ENCODE results near the gene PRF1.

PRF1 gene

DNA sequence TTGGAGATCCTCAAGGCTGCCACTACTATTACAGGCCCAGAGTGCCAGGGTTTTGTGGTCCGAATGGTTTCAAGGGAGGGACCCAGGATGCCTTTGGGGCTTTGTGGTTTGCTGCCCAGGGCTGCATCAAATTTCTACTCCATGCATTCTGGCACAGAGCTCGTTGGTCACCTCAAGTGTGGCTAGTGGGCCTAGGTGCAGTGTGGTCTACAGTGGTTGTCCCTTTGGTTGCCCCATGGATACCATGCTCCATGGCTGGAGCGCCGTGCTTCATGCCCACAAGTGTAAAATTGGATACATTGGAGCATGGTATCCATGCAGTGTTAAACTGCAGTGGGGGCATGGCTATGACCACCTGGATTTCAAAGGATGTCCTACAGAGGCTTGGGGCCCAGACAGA lies 5.4 kb upstream of the PRF1 start:
- no peak overlapping the region for H3K27ac ChIP-seq
- TF ChIP-seq, protein P1, sequence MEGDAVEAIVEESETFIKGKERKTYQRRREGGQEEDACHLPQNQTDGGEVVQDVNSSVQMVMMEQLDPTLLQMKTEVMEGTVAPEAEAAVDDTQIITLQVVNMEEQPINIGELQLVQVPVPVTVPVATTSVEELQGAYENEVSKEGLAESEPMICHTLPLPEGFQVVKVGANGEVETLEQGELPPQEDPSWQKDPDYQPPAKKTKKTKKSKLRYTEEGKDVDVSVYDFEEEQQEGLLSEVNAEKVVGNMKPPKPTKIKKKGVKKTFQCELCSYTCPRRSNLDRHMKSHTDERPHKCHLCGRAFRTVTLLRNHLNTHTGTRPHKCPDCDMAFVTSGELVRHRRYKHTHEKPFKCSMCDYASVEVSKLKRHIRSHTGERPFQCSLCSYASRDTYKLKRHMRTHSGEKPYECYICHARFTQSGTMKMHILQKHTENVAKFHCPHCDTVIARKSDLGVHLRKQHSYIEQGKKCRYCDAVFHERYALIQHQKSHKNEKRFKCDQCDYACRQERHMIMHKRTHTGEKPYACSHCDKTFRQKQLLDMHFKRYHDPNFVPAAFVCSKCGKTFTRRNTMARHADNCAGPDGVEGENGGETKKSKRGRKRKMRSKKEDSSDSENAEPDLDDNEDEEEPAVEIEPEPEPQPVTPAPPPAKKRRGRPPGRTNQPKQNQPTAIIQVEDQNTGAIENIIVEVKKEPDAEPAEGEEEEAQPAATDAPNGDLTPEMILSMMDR (conservative IDR thresholded peaks at IDR 0.05): no peak
- TF ChIP-seq ZFX (IDR thresholded peaks at IDR 0.05): no peak

DNA sequence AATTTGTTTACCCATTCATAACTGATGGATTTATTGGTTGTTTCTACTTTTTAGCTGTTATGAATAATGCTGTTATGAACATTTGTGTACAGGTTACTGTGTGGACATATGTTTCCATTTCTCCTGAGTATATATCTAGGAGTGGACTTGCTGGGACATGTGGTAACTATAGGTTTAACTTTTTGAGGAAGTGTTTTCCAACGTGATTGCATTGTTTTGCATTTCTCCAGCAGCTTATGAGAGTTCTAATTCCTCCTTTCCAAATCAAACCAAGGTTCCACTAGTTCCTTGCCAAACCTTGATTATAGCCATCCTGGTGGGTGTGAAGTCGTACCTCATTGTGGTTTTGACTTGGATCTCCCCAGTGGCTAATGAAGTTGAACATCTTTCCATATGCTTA lies 2.6 kb upstream of the PRF1 start:
- no peak for TF ChIP-seq ZFX (IDR thresholded peaks at IDR 0.05)
- TF ChIP-seq, protein P1 (conservative IDR thresholded peaks at IDR 0.05): no peak
- H3K27ac ChIP-seq: no peak overlapping the region

DNA sequence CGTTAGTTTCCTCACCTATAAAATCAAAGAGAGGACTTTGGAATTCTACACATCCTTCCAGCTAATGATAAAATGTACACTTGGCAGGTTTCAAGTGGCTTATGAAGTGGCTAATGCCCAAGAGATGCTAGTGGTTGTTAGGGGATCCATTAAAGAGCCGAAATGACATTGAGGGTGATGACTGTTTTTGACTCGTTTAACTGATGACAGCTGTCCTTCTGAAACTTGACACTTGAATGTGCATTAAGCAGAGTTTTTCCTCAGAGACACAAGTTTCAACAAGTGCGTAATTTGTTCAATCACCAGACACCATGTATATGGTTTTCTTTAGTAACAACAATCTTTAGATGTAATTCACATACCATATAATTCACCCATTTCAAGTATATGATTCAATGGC lies 1.6 kb upstream of the PRF1 start:
- TF ChIP-seq ZFX (IDR thresholded peaks at IDR 0.05): no peak
- TF ChIP-seq, protein P1 (conservative IDR thresholded peaks at IDR 0.05): no peak
- no peak overlapping the region for H3K27ac ChIP-seq

DNA sequence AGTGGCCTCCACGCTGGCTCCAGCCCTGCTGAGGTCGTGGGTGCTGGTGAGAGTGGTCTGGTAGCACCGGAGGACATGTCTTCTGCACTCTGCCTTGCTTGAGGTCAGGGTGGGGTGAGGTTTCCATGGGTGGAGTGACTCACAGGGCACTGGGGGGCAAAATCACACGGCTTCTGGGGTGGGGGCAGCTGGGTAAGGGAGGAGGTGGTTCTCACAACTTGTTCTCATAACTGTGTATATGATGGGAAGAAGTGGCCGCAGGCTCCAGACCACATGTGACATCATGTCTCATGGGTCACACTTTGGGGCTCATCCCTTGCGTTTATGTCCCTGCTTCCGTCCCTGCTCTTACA lies 884 bp upstream of the PRF1 start:
- no peak overlapping the region for H3K27ac ChIP-seq
- TF ChIP-seq, protein P1 (conservative IDR thresholded peaks at IDR 0.05): no peak
- TF ChIP-seq ZFX (IDR thresholded peaks at IDR 0.05): no peak

DNA sequence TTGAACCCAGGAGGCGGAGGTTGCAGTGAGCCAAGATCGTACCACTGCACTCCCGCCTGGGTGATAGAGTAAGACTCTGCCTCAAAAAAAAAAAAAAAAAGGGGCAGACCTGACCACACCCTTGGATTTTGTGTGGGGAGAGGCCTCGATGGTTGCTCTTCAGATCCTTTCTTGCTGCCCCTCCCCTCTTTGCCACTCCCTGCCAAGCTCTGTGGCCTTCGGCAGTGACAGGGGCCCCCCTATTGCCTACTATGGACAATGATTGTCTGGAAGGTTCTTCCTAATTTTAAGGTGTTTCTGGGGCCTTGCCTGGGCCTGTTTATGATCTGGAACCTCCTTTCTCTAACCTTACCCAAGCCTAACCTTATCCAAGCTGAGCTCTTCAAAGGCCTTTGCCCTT lies 795 bp downstream of the PRF1 start:
- no peak for TF ChIP-seq ZFX (IDR thresholded peaks at IDR 0.05)
- TF ChIP-seq, protein P1 (conservative IDR thresholded peaks at IDR 0.05): no peak
- H3K27ac ChIP-seq: no peak overlapping the region

DNA sequence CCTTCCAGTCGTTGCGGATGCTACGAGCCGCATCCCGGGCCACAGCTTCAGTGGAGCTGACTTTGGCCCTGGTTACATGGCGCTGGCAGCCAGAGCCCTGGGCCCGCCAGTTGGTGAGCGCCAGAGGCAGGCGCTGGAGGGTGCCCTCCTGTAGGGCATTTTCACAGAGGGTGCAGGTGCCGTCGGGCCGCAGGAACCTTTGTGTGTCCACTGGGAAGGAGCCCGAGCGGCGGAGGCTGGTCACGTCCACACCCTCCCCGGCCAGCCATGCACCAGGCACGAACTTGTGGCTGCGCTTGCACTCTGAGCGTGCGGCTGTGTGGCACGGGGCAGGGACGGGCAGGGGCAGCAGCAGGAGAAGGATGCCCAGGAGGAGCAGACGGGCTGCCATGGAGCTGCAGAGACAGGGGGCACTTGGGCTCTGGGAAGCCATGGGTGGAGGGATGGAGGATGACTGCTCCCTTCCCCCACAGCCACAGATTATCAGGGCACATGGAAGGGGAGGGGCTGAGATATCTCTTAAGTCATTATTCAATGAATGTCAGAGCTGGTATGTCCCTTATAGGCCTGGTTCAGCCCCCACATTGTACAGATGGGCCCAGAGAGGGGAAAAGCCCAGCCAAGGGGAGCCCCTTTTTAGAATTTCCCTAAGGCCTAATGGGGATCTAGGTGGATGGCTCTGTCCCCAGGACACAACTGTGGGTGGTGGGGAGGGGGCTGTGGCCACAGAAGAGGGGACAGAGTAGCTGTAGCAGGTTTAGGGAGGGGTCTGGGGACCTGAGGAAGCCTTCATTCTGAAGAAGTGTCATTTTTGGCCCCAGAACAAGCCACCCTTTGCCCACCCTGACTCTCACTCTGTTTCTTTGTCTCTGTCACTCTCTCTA lies 1.8 kb downstream of the PRF1 start:
- TF ChIP-seq ZFX (IDR thresholded peaks at IDR 0.05): no peak
- TF ChIP-seq, protein P1 (conservative IDR thresholded peaks at IDR 0.05): no peak
- H3K27ac ChIP-seq: no peak overlapping the region

DNA sequence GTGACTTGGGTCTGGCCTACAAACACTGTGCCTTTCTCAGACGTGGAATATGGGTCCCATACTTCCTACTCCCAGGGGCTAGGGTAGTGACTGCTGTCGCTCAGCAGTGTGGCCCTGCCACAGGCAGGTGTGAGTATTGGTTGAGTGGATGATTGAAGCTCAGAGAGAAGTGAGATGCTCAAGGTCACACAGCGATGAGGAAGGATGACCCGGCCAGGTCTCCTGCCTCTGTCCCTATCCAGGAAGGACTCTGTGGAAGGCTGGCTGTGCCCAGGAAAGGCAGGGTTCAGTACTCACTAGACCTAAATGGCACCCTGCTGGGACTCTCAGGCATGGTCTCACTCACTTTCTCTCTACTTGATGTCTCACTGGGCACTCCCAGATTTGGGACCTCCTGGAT lies 2.8 kb downstream of the PRF1 start:
- no peak for TF ChIP-seq ZFX (IDR thresholded peaks at IDR 0.05)
- TF ChIP-seq, protein P1 (conservative IDR thresholded peaks at IDR 0.05): no peak
- no peak overlapping the region for H3K27ac ChIP-seq

Data from C4-2B (cell line).